ENCODE results near the gene PDCD10.

Gene PDCD10

DNA sequence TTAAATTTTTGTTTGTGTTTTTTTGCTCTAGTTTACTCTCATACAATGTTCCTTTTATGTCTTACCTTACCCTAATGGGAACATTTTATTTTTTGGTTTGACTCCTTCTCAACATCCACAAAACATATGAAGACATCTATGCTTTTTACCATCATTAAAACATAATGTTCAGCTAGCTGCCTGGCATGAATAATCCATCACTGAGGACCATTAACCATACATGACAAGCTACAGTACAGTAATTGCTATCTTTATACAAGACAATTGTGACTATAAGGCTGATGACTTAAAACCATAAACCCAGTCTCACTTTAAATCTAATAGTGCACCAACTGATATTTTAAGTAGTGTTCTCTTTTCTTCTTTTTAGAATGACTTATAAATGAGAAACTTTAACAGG lies 14.5 kb upstream of the PDCD10 start:
- no peak for DNase-seq (ENCODE audit: low spot score)
- TF ChIP-seq, protein P1, sequence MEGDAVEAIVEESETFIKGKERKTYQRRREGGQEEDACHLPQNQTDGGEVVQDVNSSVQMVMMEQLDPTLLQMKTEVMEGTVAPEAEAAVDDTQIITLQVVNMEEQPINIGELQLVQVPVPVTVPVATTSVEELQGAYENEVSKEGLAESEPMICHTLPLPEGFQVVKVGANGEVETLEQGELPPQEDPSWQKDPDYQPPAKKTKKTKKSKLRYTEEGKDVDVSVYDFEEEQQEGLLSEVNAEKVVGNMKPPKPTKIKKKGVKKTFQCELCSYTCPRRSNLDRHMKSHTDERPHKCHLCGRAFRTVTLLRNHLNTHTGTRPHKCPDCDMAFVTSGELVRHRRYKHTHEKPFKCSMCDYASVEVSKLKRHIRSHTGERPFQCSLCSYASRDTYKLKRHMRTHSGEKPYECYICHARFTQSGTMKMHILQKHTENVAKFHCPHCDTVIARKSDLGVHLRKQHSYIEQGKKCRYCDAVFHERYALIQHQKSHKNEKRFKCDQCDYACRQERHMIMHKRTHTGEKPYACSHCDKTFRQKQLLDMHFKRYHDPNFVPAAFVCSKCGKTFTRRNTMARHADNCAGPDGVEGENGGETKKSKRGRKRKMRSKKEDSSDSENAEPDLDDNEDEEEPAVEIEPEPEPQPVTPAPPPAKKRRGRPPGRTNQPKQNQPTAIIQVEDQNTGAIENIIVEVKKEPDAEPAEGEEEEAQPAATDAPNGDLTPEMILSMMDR (IDR thresholded peaks at IDR 0.05; ENCODE audit: extremely low read depth, insufficient read depth, missing control alignments), result no peak
- in situ Hi-C loops (cut with MboI; ENCODE audit: low pct_unique_long_range_greater_than_20kb, low sequenced_read_pairs, unreplicated experiment), result no loop called here

DNA sequence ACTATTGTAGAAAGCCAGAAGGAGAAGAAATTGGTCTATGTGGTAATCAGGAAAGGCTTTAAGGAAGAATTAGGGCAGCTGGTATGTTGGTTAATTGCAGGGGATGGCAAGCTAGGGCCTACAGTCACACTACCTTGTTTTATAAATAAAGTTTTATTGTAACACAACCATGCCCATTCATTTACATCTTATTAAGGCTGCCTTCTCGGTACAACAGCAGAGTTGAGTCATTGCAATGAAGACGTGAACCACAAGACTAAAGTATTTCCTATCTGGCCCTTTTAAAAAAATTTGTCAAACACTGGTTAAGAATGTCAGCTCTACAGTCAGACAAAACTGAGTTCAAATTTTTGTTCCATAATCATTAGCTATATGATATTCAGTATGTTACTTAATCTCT lies 9.1 kb upstream of the PDCD10 start:
- TF ChIP-seq, protein P1 (IDR thresholded peaks at IDR 0.05; ENCODE audit: extremely low read depth, insufficient read depth, missing control alignments), result no peak
- DNase-seq (ENCODE audit: low spot score), result no peak
- in situ Hi-C loops (cut with MboI; ENCODE audit: low pct_unique_long_range_greater_than_20kb, low sequenced_read_pairs, unreplicated experiment), result no loop called here

DNA sequence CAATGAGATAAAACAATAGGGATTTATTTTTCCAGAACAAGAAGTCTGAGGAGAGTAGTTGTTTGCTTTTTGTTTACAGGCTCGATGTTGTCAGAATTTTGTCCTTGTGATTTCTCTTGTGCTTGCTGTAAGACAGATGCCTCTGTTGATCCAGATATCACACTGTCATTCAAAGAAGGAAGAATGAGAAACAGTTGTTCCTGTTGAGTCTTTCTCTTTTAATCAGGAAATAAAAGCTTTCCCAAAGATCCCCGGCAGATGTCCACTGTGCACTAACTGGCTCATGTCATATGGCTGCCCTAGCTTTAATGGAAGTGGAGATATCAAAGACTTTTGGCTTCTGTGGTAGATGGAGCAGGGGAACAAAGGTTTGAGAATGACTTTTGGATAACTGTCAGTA lies 7.6 kb upstream of the PDCD10 start:
- in situ Hi-C loops (cut with MboI; ENCODE audit: low pct_unique_long_range_greater_than_20kb, low sequenced_read_pairs, unreplicated experiment), result no loop called here
- TF ChIP-seq, protein P1 (IDR thresholded peaks at IDR 0.05; ENCODE audit: extremely low read depth, insufficient read depth, missing control alignments), result no peak

DNA sequence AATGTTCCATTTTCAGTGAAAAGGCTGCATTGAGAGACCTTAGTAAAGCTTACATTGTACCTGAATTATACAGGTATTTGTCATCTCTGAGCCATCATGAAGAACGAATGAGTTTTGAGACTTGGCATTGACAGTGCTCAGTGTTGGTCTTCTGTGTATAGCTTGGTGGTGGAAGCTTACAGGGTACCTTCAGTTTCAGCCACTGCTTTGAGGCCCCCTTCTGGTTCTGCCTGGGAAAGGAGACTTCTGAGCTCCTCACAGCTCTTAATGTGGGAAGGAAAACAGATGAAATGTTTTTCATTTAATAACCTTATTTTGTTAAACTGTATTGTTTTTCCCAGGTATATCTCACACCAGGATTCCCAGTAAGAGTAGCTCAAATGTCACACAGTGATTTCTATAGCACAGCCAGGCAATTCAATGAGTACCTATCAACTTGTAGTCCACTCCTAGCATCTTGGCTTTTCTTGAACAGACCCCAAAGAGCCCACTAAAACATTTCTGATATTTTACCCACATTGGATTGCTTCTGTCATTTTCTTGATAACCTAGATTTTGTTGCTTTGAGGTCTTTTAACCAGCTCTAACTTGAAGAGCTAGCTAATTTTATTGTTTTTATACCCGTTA lies 6.4 kb upstream of the PDCD10 start:
- in situ Hi-C loops (cut with MboI; ENCODE audit: low pct_unique_long_range_greater_than_20kb, low sequenced_read_pairs, unreplicated experiment), result no loop called here
- TF ChIP-seq, protein P1 (IDR thresholded peaks at IDR 0.05; ENCODE audit: extremely low read depth, insufficient read depth, missing control alignments), result peak; percentile 69
- peak; percentile 24 for DNase-seq (ENCODE audit: low spot score)

More for the DNA sequence above, 7.6 kb upstream of the PDCD10 start:
- no peak for DNase-seq (ENCODE audit: low spot score)

DNA sequence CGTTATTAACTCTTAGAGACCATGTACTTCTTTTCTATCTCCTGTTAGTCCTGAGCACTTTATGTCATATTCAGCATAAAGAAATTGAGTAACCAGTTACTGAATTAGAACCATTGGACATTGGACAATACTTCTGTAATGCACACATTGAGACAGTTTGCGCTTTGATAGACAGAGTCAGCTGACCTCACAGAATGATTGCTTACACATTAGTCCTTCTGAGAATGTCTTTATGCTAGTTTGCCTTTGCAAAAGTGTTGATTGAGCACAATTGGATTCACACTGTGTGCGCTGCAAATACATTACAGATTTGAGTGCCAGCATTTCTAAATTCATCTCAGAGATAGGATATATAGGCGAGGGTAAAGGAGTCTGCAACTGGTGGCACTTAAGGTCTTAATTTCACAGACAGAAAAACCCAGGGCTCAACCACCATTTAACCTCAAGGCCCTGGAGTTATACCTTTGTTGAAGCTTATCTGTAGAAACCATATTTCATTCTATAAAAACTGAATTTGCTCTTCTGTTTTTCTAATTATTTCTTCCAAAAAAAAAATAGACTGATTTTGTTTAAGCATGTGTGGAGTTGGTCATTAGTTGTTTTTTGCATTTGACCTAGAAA lies 4.6 kb upstream of the PDCD10 start:
- in situ Hi-C loops (cut with MboI; ENCODE audit: low pct_unique_long_range_greater_than_20kb, low sequenced_read_pairs, unreplicated experiment), result no loop called here
- no peak for DNase-seq (ENCODE audit: low spot score)
- TF ChIP-seq, protein P1 (IDR thresholded peaks at IDR 0.05; ENCODE audit: extremely low read depth, insufficient read depth, missing control alignments), result no peak

DNA sequence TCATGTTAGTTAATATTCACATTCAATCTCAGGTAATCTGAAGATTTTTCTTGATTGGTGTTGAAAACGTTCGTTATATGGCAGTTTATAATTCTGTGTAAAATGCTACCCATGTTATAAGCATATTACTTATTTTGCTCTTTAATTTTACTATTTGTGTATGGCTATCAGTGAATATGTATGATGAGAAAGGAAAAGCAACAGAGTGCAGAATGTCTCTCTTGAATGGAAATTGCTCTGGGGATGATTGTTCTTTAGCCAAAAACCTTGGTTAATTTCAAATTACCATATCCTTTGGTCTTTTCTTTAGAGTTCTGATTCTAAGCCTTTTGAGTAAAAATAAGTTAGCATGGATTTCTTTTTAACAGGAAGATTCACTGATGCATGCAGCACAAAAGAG lies 3.3 kb upstream of the PDCD10 start:
- DNase-seq (ENCODE audit: low spot score), result no peak
- TF ChIP-seq, protein P1 (IDR thresholded peaks at IDR 0.05; ENCODE audit: extremely low read depth, insufficient read depth, missing control alignments), result no peak
- in situ Hi-C loops (cut with MboI; ENCODE audit: low pct_unique_long_range_greater_than_20kb, low sequenced_read_pairs, unreplicated experiment), result no loop called here
